ENCODE results near the gene CPNE9.

DNA sequence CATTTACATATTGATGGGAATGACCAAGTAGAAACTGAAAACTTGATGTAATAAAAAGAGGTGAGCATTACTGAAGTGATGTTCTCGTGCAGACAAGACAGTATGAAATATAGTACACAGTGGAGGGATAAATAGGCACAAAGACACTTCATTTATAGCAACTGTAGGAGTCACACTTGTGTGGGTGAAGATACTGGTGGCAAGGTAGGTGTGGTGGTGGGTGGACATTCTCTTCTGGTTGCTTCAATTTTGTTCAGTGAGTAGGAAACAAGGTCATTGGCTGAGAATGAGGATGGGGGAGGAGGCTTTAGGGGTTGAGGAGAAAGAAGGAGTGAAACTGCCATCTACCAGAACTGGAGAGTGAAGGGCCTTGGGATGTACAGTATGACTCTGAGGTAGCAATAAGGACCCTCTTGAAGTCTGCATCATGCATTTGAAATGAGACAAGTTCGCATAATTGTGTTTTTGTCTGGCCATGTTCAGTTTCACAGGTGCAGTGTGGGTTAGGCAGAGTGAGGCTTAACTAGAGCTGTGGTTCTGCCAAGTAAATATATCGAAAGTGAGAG is 6.6 kb downstream of the CPNE9 start:
- TF ChIP-seq, protein P1, sequence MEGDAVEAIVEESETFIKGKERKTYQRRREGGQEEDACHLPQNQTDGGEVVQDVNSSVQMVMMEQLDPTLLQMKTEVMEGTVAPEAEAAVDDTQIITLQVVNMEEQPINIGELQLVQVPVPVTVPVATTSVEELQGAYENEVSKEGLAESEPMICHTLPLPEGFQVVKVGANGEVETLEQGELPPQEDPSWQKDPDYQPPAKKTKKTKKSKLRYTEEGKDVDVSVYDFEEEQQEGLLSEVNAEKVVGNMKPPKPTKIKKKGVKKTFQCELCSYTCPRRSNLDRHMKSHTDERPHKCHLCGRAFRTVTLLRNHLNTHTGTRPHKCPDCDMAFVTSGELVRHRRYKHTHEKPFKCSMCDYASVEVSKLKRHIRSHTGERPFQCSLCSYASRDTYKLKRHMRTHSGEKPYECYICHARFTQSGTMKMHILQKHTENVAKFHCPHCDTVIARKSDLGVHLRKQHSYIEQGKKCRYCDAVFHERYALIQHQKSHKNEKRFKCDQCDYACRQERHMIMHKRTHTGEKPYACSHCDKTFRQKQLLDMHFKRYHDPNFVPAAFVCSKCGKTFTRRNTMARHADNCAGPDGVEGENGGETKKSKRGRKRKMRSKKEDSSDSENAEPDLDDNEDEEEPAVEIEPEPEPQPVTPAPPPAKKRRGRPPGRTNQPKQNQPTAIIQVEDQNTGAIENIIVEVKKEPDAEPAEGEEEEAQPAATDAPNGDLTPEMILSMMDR (IDR thresholded peaks at IDR 0.05): no peak
- TF ChIP-seq EZH2 (IDR thresholded peaks at IDR 0.05): no peak

Measured in neural progenitor cell (in vitro differentiated cells).